ENCODE data around the gene SLC25A45.

DNA sequence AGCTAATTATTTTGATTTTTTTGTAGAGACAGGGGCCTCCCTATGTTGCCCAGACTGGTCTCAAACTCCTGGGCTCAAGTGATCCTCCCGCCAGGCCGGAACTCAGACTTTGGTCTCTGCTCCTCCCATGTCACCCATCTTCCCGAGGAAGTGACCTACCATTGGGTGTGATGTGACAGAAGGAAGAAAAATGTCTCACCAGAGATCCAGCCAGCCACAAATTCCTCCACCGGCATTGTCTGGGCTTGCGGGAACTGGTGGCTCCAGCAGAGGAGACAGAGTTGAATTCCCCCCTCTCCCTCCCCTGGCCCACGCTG is 772 bp downstream of the SLC25A45 start:
- TF ChIP-seq EZH2 (IDR thresholded peaks at IDR 0.05; ENCODE audit: insufficient read depth, low read length), result no peak
- TF ChIP-seq, protein P1, sequence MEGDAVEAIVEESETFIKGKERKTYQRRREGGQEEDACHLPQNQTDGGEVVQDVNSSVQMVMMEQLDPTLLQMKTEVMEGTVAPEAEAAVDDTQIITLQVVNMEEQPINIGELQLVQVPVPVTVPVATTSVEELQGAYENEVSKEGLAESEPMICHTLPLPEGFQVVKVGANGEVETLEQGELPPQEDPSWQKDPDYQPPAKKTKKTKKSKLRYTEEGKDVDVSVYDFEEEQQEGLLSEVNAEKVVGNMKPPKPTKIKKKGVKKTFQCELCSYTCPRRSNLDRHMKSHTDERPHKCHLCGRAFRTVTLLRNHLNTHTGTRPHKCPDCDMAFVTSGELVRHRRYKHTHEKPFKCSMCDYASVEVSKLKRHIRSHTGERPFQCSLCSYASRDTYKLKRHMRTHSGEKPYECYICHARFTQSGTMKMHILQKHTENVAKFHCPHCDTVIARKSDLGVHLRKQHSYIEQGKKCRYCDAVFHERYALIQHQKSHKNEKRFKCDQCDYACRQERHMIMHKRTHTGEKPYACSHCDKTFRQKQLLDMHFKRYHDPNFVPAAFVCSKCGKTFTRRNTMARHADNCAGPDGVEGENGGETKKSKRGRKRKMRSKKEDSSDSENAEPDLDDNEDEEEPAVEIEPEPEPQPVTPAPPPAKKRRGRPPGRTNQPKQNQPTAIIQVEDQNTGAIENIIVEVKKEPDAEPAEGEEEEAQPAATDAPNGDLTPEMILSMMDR (IDR thresholded peaks at IDR 0.05; ENCODE audit: insufficient read depth, low read depth, low read length), result no peak
